Measurements from ENCODE around the gene PPIG. TPM values are rescaled to one million over a fixed set of nuclear protein-coding genes. Genes with fewer than 3 reads are reported as not detected.

The PPIG gene
- total RNA-seq, 1 experiment from 2014 or later = 46.5 TPM

DNA sequence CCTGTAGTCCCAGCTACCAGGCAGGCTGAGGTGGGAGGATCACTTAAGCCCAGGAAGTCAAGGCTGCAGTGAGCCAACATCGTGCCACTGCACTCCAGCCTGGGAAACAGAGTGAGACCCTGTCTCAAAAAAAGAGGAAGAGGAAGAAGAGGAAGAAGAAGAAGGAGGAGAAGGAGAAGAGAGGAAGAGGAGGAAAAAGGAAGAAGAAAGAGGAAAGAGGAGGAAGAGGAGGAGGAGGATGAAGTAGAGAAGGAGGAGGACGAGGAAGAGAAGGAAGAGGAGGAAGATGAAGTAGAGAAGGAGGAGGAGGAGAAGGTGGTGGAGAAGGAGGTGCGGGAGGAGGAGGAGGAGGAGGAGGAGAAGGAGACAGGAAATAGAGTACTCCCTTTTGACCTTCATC, 72.0 kb downstream of the PPIG start:
- Histone ChIP-seq H3K27me3 (ENCODE audit: control insufficient read depth, insufficient read depth, low read length) (no peaks in the 10 kb centered on the region), H3K9me3 (ENCODE audit: control insufficient read depth, insufficient read depth, low read depth, low read length) (no peaks in the 10 kb centered on the region), H3K36me3 (ENCODE audit: control insufficient read depth, insufficient read depth, low read length) (no peaks in the 10 kb centered on the region), H3K4me1 (ENCODE audit: control insufficient read depth, insufficient read depth, low read length) (no peaks in the 10 kb centered on the region), H3K4me3 (ENCODE audit: low read depth in 2 of 2, low read length in 2 of 2) (no peak overlapping the region), H3K27ac (ENCODE audit: low read length) (no peak overlapping the region)
- intact Hi-C loops (cut with micrococcal nuclease; ENCODE audit: unreplicated experiment) (no loop called here), in situ Hi-C loops (cut with HindIII; ENCODE audit: low pct_unique_long_range_greater_than_20kb, low sequenced_read_pairs) (no loop called here)
- ChIA-PET CTCF (no interaction called here), POLR2A (interaction anchor here (0.6 kb wide), 1 partner anchor 38 kb away, joined by 4 read pairs; the partner anchor contains the start of genes CFAP210 and PHOSPHO2)
- DNase-seq (ENCODE audit: low read depth, low spot score) (no peak), ATAC-seq (no peak)
- BruUV-seq (replicated peaks) = no TSS peak
- TF ChIP-seq CTCF (IDR thresholded peaks at IDR 0.05) = no peak
- no peak for TF ChIP-seq TCF7L2 (IDR thresholded peaks at IDR 0.05; ENCODE audit: low read depth, low read length)
- no peak for TF ChIP-seq POLR2AphosphoS5 (IDR thresholded peaks at IDR 0.05; ENCODE audit: low read depth, low read length)

DNA sequence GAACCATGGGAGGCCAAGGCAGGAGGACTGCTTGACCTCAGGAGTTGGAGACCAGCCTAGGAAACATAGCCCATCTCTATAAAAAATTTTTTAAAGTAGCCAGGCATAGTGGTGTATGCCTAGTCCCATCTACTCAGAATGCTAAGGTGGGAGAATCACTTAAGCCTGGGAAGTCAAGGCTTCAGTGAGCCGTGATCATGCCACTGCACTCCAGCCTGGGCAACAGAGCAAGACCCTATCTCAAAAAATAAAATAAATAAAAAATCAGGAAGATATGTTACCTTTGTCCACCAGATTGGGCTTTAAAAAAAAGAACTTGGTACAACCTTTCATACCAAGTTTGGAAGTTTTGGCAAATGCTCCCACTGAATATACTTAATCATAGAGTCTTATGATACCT, 74.7 kb downstream of the PPIG start:
- Histone ChIP-seq H3K27ac (ENCODE audit: low read length) (no peak overlapping the region), H3K9me3 (ENCODE audit: control insufficient read depth, insufficient read depth, low read depth, low read length) (no peaks in the 10 kb centered on the region), H3K36me3 (ENCODE audit: control insufficient read depth, insufficient read depth, low read length) (no peaks in the 10 kb centered on the region), H3K4me3 (ENCODE audit: low read depth in 2 of 2, low read length in 2 of 2) (no peak overlapping the region), H3K27me3 (ENCODE audit: control insufficient read depth, insufficient read depth, low read length) (no peaks in the 10 kb centered on the region), H3K4me1 (ENCODE audit: control insufficient read depth, insufficient read depth, low read length) (no peaks in the 10 kb centered on the region)
- no peak for TF ChIP-seq CTCF (IDR thresholded peaks at IDR 0.05)
- no peak for TF ChIP-seq TCF7L2 (IDR thresholded peaks at IDR 0.05; ENCODE audit: low read depth, low read length)
- TF ChIP-seq REST (IDR thresholded peaks at IDR 0.05; ENCODE audit: insufficient read depth in 1 of 2, low read depth in 2 of 2, low read length in 1 of 2) = no peak
- no peak for TF ChIP-seq SIN3A (IDR thresholded peaks at IDR 0.05; ENCODE audit: borderline replicate concordance, insufficient read depth, low read depth, low read length)
- TF ChIP-seq POLR2AphosphoS5 (IDR thresholded peaks at IDR 0.05; ENCODE audit: low read depth, low read length) = no peak
- ChIA-PET POLR2A (no interaction called here), CTCF (no interaction called here)
- BruUV-seq (replicated peaks) = no TSS peak
- intact Hi-C loops (cut with micrococcal nuclease; ENCODE audit: unreplicated experiment) (no loop called here), in situ Hi-C loops (cut with HindIII; ENCODE audit: low pct_unique_long_range_greater_than_20kb, low sequenced_read_pairs) (no loop called here)
- ATAC-seq (no peak), DNase-seq (ENCODE audit: low read depth, low spot score) (no peak)

Data from Panc1 (cell line).